Ishikawa (cell line): ENCODE measurements around the gene DCTD.

Experiments used
- CEBPB ChIP-seq: IDR thresholded peaks from 2 replicates; pipeline ENCODE4 v1.6.1; 2012
- CREB1 ChIP-seq: IDR thresholded peaks from 2 replicates; pipeline ENCODE4 v1.6.1; 2012; ENCODE audit warnings: low read depth
- EP300 ChIP-seq: IDR thresholded peaks from 2 replicates; pipeline ENCODE4 v1.6.1; 2012; ENCODE audit warnings: borderline replicate concordance
- NFIC ChIP-seq: IDR thresholded peaks from 2 replicates; pipeline ENCODE4 v1.6.1; 2012
- RAD21 ChIP-seq: IDR thresholded peaks from 2 replicates; pipeline ENCODE4 v1.6.1; 2012; ENCODE audit warnings: low read depth
- TAF1 ChIP-seq: IDR thresholded peaks from 2 replicates; pipeline ENCODE4 v1.6.1; 2012; ENCODE audit warnings: low read depth, mild to moderate bottlenecking
- ZBTB7A ChIP-seq: IDR thresholded peaks from 2 replicates; pipeline ENCODE4 v1.6.1; 2012; ENCODE audit warnings: low read depth
- TF ChIP-seq, protein P1 (sequence below): IDR thresholded peaks from 2 replicates; pipeline ENCODE4 v1.6.1; 2012
- TF ChIP-seq, protein P2 (sequence below): IDR thresholded peaks from 2 replicates; pipeline ENCODE4 v1.6.1; 2012

DNA sequence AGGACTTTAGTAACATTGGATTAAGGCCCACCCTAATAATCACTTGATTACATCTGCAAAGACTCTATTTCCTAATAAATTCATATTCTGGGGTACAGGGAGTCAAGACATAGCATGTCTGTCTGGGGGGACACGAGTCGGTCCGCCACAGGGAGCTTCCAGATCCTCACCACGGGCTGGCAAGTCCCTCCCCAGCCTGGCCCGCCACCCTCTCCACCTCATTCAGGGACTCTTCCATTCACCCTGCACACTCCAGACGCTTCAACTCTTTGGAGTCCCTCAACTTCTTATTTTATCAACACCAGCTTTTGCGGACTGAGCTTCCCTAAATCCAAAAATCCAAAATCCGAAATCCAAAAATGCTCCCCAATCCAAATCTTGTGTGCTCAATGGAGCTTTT is 71.2 kb downstream of the DCTD start:
- TF ChIP-seq, protein P1, sequence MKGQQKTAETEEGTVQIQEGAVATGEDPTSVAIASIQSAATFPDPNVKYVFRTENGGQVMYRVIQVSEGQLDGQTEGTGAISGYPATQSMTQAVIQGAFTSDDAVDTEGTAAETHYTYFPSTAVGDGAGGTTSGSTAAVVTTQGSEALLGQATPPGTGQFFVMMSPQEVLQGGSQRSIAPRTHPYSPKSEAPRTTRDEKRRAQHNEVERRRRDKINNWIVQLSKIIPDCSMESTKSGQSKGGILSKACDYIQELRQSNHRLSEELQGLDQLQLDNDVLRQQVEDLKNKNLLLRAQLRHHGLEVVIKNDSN = no peak
- TF ChIP-seq RAD21 (no peak), TAF1 (no peak), NFIC (no peak), EP300 (no peak), ZBTB7A (no peak), CREB1 (no peak), CEBPB (no peak)
- TF ChIP-seq, protein P2, sequence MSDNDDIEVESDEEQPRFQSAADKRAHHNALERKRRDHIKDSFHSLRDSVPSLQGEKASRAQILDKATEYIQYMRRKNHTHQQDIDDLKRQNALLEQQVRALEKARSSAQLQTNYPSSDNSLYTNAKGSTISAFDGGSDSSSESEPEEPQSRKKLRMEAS = no peak
